Stimulated activated CD4-positive, alpha-beta T cell treated with anti-CD3 and anti-CD28 coated beads, Interleukin-12 subunit alpha, Interleukin-12 subunit beta, amount 100 ng/mL, for 4 hours (primary cell): ENCODE data around the gene IL19.

ENCODE experiments used
- DNase-seq: peaks from one replicate; pipeline ENCODE4 v3.0.0-alpha.2; 2020

IL19 gene

GRCh38 chr1:206770531-206771337 is at the start of gene IL19:
Gene IL19 (plus strand): TSS chr1:206770773. CDS start chr1:206836663, 65,890 bp downstream.
- DNase-seq = no peak

- no peak for DNase-seq
These were observed 49.1 kb upstream of the IL19 start for GRCh38 chr1:206721454-206721853.

- DNase-seq = no peak
These were observed 47.7 kb upstream of the IL19 start for GRCh38 chr1:206722751-206723461.

- DNase-seq = no peak
These were observed 47.1 kb upstream of the IL19 start for GRCh38 chr1:206723462-206723804.

- DNase-seq = no peak
These were observed 46.6 kb upstream of the IL19 start for GRCh38 chr1:206723805-206724472.

GRCh38 chr1:206725109-206725963 is 45.2 kb upstream of the IL19 start:
- peak; percentile 61 for DNase-seq

- DNase-seq = no peak
These were observed 42.4 kb upstream of the IL19 start for GRCh38 chr1:206727981-206728696.

GRCh38 chr1:206728697-206728987 is 41.9 kb upstream of the IL19 start:
- no peak for DNase-seq

- DNase-seq = no peak
These were observed 41.5 kb upstream of the IL19 start for GRCh38 chr1:206729050-206729449.

- no peak for DNase-seq
These were observed 41.1 kb upstream of the IL19 start for GRCh38 chr1:206729507-206729906.

GRCh38 chr1:206732508-206732907 is 38.1 kb upstream of the IL19 start:
- no peak for DNase-seq

- no peak for DNase-seq
These were observed 37.6 kb upstream of the IL19 start for GRCh38 chr1:206732992-206733391.

- peak; percentile 82 for DNase-seq
These were observed 36.0 kb upstream of the IL19 start for GRCh38 chr1:206734499-206735142.

GRCh38 chr1:206735553-206736031 is 35.0 kb upstream of the IL19 start:
- no peak for DNase-seq

GRCh38 chr1:206736878-206737728 is 33.5 kb upstream of the IL19 start:
- no peak for DNase-seq

GRCh38 chr1:206737729-206738201 is 32.8 kb upstream of the IL19 start:
- no peak for DNase-seq

- DNase-seq = no peak
These were observed 31.9 kb upstream of the IL19 start for GRCh38 chr1:206738370-206739366.

GRCh38 chr1:206739411-206740076 is 31.0 kb upstream of the IL19 start:
- no peak for DNase-seq
